Activated CD8-positive, alpha-beta memory T cell treated with anti-CD3 and anti-CD28 coated beads for 36 hours (primary cell): Measurements from ENCODE around the gene ANKRD13B. TPM values are rescaled to one million over a fixed set of nuclear protein-coding genes. Genes with fewer than 3 reads are reported as not detected.

Experiments
- total RNA-seq, 2 experiments: library from RNA; stranded (reverse); gene quantifications; one replicate each; pipeline ENCODE4 v1.2.3, GENCODE V29; 2021

Gene ANKRD13B
- total RNA-seq, 2 experiments from 2014 or later = 27.4 to 29.5 TPM

Other genes with a start within 250 kb of the ANKRD13B start
- gene TAOK1, start 202.8 kb upstream of the ANKRD13B start, total RNA-seq = 10 to 100 TPM; 34.8 to 37.0 TPM
- gene ABHD15, start 26.1 kb upstream of the ANKRD13B start, total RNA-seq = 10 to 100 TPM; 17.9 to 18.0 TPM
- gene TP53I13, start 24.4 kb upstream of the ANKRD13B start, total RNA-seq = 10 to 100 TPM; 71.7 to 73.2 TPM
- 10 to 100 TPM; 76.1 to 85.2 TPM for gene GIT1, start 3.5 kb upstream of the ANKRD13B start, total RNA-seq
- 1 to 10 TPM; 5.5 to 6.2 TPM for gene CORO6, start 29.8 kb downstream of the ANKRD13B start, total RNA-seq